HepG2 (cell line): ENCODE results near the gene CFAP92. TPM values are rescaled to one million over a fixed set of nuclear protein-coding genes. Genes with fewer than 3 reads are reported as not detected.

Experiments used
- ATAC-seq: fragments of 200-7000 bp; cut with Tn5 transposase; 3 replicates; pipeline ENCODE4 v1.9.1; 2020; ENCODE audit warnings: mild to moderate bottlenecking, moderate library complexity
- BruUV-seq: library from RNA; stranded (reverse); fragments of 400-500 nt; replicated peaks from 2 replicates; lab custom pipeline; 2021; lab: Mats Ljungman, UMichigan
- CTCF ChIA-PET: fragments of 300-600 bp; formaldehyde crosslinking; extraction: SDS; loops from one replicate; lab custom pipeline; 2021; ENCODE audit warnings: low total read pairs, inconsistent platforms, low intra/inter-chr PET ratio; lab: Yijun Ruan, JAX
- POLR2A ChIA-PET: fragments of 350-600 bp; sonication (Branson Sonifier 250); formaldehyde crosslinking; loops from one replicate; lab custom pipeline; 2020; ENCODE audit warnings: antibody characterized with exemption, inconsistent platforms; lab: Yijun Ruan, JAX
- DNase-seq: peaks from one replicate; pipeline ENCODE4 v3.0.0-alpha.2; 2015; ENCODE audit warnings: low spot score
- FAIRE-seq: peaks from 3 replicates; lab custom pipeline; 2011; peaks lifted over from hg19 to GRCh38; lab: Jason Lieb, UNC
- H2AFZ ChIP-seq: one replicate; pipeline ENCODE4 v1.6.1; 2011; ENCODE audit warnings: low read length, inconsistent platforms
- H3K27ac ChIP-seq: fragments of 300-600 bp; 3 replicates; pipeline ENCODE4 v1.8.0; 2011; ENCODE audit warnings: mixed run types, mild to moderate bottlenecking, mixed read lengths, low read length, inconsistent platforms; ENCODE audit not compliant: insufficient read depth; ENCODE audit errors: extremely low read length
- H3K27me3 ChIP-seq, 2 experiments: fragments of 200-600 bp in 1 of 2; 2 replicates in 1 of 2; 3 replicates in 1 of 2; pipeline versions ENCODE4 v1.6.0 to v1.8.0; 2011; ENCODE audit warnings: low read length in 2 of 2, mild to moderate bottlenecking in 2 of 2, moderate library complexity in 2 of 2, inconsistent platforms in 1 of 2; ENCODE audit not compliant: insufficient read depth in 2 of 2, control insufficient read depth in 1 of 2
- H3K36me3 ChIP-seq, 2 experiments: fragments of 200-600 bp in 1 of 2; replicated peaks in 1 of 2; 2 replicates in 1 of 2; 3 replicates in 1 of 2; pipeline versions ENCODE4 v1.5.1 to v1.8.0; 2011; ENCODE audit warnings: low read length in 2 of 2, inconsistent platforms in 1 of 2; ENCODE audit not compliant: insufficient read depth in 2 of 2, control insufficient read depth in 1 of 2
- H3K4me1 ChIP-seq: 2 replicates; pipeline ENCODE4 v1.5.1; 2012; ENCODE audit warnings: low read length, inconsistent platforms; ENCODE audit not compliant: insufficient read depth
- H3K4me2 ChIP-seq: 2 replicates; pipeline ENCODE4 v1.6.0; 2011; ENCODE audit warnings: low read depth, low read length, inconsistent platforms
- H3K4me3 ChIP-seq, 3 experiments: fragments of 200-600 bp in 1 of 3; sonication (generic), shearing (Covaris generic) in 1 of 3; replicated peaks in 1 of 3; 2 replicates each; pipeline ENCODE4 v1.5.1; 2011 to 2016; ENCODE audit warnings: low read length in 3 of 3, inconsistent platforms in 2 of 3, low read depth in 2 of 3, mild to moderate bottlenecking in 2 of 3, control low read depth in 1 of 3, mixed read lengths in 1 of 3; ENCODE audit not compliant: insufficient read depth in 1 of 3
- H3K79me2 ChIP-seq: one replicate; pipeline ENCODE4 v1.6.1; 2011; ENCODE audit warnings: low read length, inconsistent platforms; ENCODE audit not compliant: insufficient read depth
- H3K9ac ChIP-seq: 2 replicates; pipeline ENCODE4 v1.6.0; 2011; ENCODE audit warnings: mild to moderate bottlenecking, low read depth, low read length, inconsistent platforms; ENCODE audit not compliant: insufficient read depth
- H3K9me3 ChIP-seq: 2 replicates; pipeline ENCODE4 v1.5.1; 2012; ENCODE audit warnings: mild to moderate bottlenecking, low read length
- H4K20me1 ChIP-seq: 2 replicates; pipeline ENCODE4 v1.6.0; 2011; ENCODE audit warnings: inconsistent platforms, mild to moderate bottlenecking, low read length, moderate library complexity; ENCODE audit not compliant: insufficient read depth
- BORCS8-MEF2B ChIP-seq: sonication (generic); formaldehyde crosslinking; IDR thresholded peaks from 2 replicates; pipeline ENCODE4 v1.8.0; 2022; ENCODE audit warnings: mild to moderate bottlenecking, missing genetic modification reagents
- CHCHD3 ChIP-seq: sonication (generic); formaldehyde crosslinking; IDR thresholded peaks from 2 replicates; pipeline ENCODE4 v1.8.0; 2022; ENCODE audit warnings: mild to moderate bottlenecking, missing genetic modification reagents, moderate library complexity
- GATAD1 ChIP-seq: IDR thresholded peaks from 2 replicates; pipeline ENCODE4 v1.6.1; 2016; ENCODE audit warnings: missing genetic modification reagents, missing compliant biosample characterization
- GPBP1L1 ChIP-seq: sonication (generic); formaldehyde crosslinking; IDR thresholded peaks from 2 replicates; pipeline ENCODE4 v1.5.0; 2020; ENCODE audit warnings: mild to moderate bottlenecking, missing genetic modification reagents
- HOXA3 ChIP-seq: sonication (generic); formaldehyde crosslinking; IDR thresholded peaks from 2 replicates; pipeline ENCODE4 v1.5.0; 2020; ENCODE audit warnings: missing genetic modification reagents
- MEIS1 ChIP-seq: sonication (generic); formaldehyde crosslinking; IDR thresholded peaks from 2 replicates; pipeline ENCODE4 v1.9.0; 2021; ENCODE audit warnings: mild to moderate bottlenecking, missing genetic modification reagents, moderate library complexity, borderline replicate concordance
- MXD4 ChIP-seq: IDR thresholded peaks from 2 replicates; pipeline ENCODE4 v1.6.1; 2016; ENCODE audit warnings: mild to moderate bottlenecking, missing biosample characterization, missing genetic modification reagents
- MYC ChIP-seq: sonication (generic); formaldehyde crosslinking; IDR thresholded peaks from 2 replicates; pipeline ENCODE4 v1.9.0; 2021; ENCODE audit warnings: missing genetic modification reagents, borderline replicate concordance
- REST ChIP-seq, 2 experiments: IDR thresholded peaks; 2 replicates each; pipeline ENCODE4 v1.6.1; 2011 to 2012; ENCODE audit warnings: low read length in 2 of 2, borderline replicate concordance in 1 of 2, low read depth in 1 of 2, mild to moderate bottlenecking in 1 of 2, moderate library complexity in 1 of 2
- ZBTB1 ChIP-seq: sonication (generic); formaldehyde crosslinking; IDR thresholded peaks from 2 replicates; pipeline ENCODE4 v1.4.0; 2020; ENCODE audit warnings: missing genetic modification reagents, borderline replicate concordance
- ZNF121 ChIP-seq: sonication (generic); formaldehyde crosslinking; IDR thresholded peaks from 2 replicates; pipeline ENCODE4 v1.5.0; 2020; ENCODE audit warnings: mild to moderate bottlenecking, missing genetic modification reagents
- ZNF501 ChIP-seq: sonication (generic); formaldehyde crosslinking; IDR thresholded peaks from 2 replicates; pipeline ENCODE4 v1.5.1; 2020; ENCODE audit warnings: mild to moderate bottlenecking, moderate library complexity, missing genetic modification reagents
- ZNF564 ChIP-seq: sonication (generic); formaldehyde crosslinking; IDR thresholded peaks from 2 replicates; pipeline ENCODE4 v1.8.1; 2023; ENCODE audit warnings: mild to moderate bottlenecking, missing genetic modification reagents
- WGBS: methylation state at CpG from one replicate; pipeline ENCODE4 v1.1.6; 2017; ENCODE audit warnings: low lambda C conversion rate; 5-methylcytosine and 5-hydroxymethylcytosine counted together
- in situ Hi-C: cut with HindIII; loops from 2 replicates; pipeline ENCODE4 v1.10.0; 2017; ENCODE audit warnings: low pct_unique_long_range_greater_than_20kb; ENCODE audit not compliant: extremely low pct_ligation_motif_present
- intact Hi-C: fragments of 100-400 bp; cut with micrococcal nuclease; formaldehyde crosslinking; loops from one replicate; pipeline ENCODE4 v1.10.0; 2022; ENCODE audit not compliant: unreplicated experiment
- polyA plus RNA-seq, 8 experiments: library from polyadenylated mRNA; depleted of rRNA in 3 of 8; stranded (reverse) in 7 of 8; unstranded in 1 of 8; fragments of >200 nt; fragmentation: Illumina TruSeq in 4 of 8; extraction: Trizol in 4 of 8; gene quantifications; 2 replicates each; pipeline versions ENCODE4 v1.2.1 to v1.2.3, GENCODE V29; 2011 to 2016; ENCODE audit warnings: low read depth in 4 of 8, missing spikeins in 1 of 8, mixed read lengths in 1 of 8; ENCODE audit not compliant: insufficient read depth in 1 of 8
- total RNA-seq, 5 experiments: library from RNA; depleted of rRNA; stranded (reverse); fragments of >200 nt; fragmentation: Illumina TruSeq; extraction: Trizol; gene quantifications; 2 replicates each; pipeline ENCODE4 v1.2.3, GENCODE V29; 2016; ENCODE audit warnings: low read depth in 1 of 5
- TF ChIP-seq, protein P1 (sequence below), 2 experiments: fragments of 450-650 bp in 1 of 2; sonication (generic) in 1 of 2; formaldehyde crosslinking; IDR thresholded peaks; 2 replicates each; pipeline versions ENCODE4 v1.5.0 to v1.8.0; 2020 to 2022; ENCODE audit warnings: mild to moderate bottlenecking in 1 of 2, missing genetic modification reagents in 1 of 2

Gene CFAP92
- total and polyA plus RNA-seq, 2 of the 13 experiments (the other 11 are each of a cell fraction or from before 2014, with no cell fraction given) = 0.18 to 0.46 TPM

- no TSS peak for BruUV-seq
- DNase-seq (no peak), ATAC-seq (no peak), FAIRE-seq (no peak)
- H3K4me2 ChIP-seq = no peak overlapping the region
- no peaks in the 10 kb centered on the region for H3K36me3 ChIP-seq
- TF ChIP-seq BORCS8-MEF2B (CRISPR knock-in tag) (no peak), GATAD1 (no peak), ZNF121 (CRISPR knock-in tag) (no peak), MXD4 (CRISPR knock-in tag) (no peak), ZBTB1 (CRISPR knock-in tag) (no peak), ZNF564 (CRISPR knock-in tag) (no peak), ZNF501 (CRISPR knock-in tag) (no peak)
- TF ChIP-seq, all 625 proteins: peak for 0
- ChIA-PET POLR2A (no interaction called here), CTCF (no interaction called here)
- Histone ChIP-seq H3K9ac (no peak overlapping the region), H3K27ac (no peak overlapping the region), H4K20me1 (no peaks in the 10 kb centered on the region), H2AFZ (no peak overlapping the region), H3K79me2 (no peaks in the 10 kb centered on the region), H3K4me1 (0 out of 2 replicates have a peak, but pooled peaks cover 19% of the 10 kb centered on the region), H3K27me3 (peaks cover 1 to 16% of the 10 kb centered on the region in 2 experiments; a peak in 2 of 5 replicates), H3K9me3 (no peaks in the 10 kb centered on the region), H3K4me3 (no peak overlapping the region)
- in situ Hi-C loops = no loop called here
- intact Hi-C loops = no loop called here
- 60% methylated on average over 1 of the region's 2 CpGs for WGBS
These were observed 58.0 kb downstream of the CFAP92 start for GRCh38 chr3:128935922-128936321.

GRCh38 chr3:128933922-128934253 is 60.0 kb downstream of the CFAP92 start:
- intact Hi-C loops = no loop called here
- POLR2A ChIA-PET = no interaction called here
- Histone ChIP-seq H3K27ac (no peak overlapping the region), H3K9me3 (no peaks in the 10 kb centered on the region), H4K20me1 (no peaks in the 10 kb centered on the region), H3K9ac (no peak overlapping the region), H3K79me2 (no peaks in the 10 kb centered on the region), H3K4me1 (0 out of 2 replicates have a peak, but pooled peaks cover 19% of the 10 kb centered on the region), H2AFZ (no peak overlapping the region), H3K4me3 (no peak overlapping the region), H3K36me3 (no peaks in the 10 kb centered on the region), H3K4me2 (no peak overlapping the region), H3K27me3 (peaks cover 1 to 16% of the 10 kb centered on the region in 2 experiments; a peak in 2 of 5 replicates)
- no peak for ATAC-seq
- BruUV-seq = no TSS peak
- no peak for DNase-seq
- CTCF ChIA-PET = no interaction called here
- in situ Hi-C loops = no loop called here
- 80% methylated on average over 1 of the region's 2 CpGs for WGBS
- FAIRE-seq = no peak
- TF ChIP-seq CHCHD3 (CRISPR knock-in tag) (no peak), HOXA3 (CRISPR knock-in tag) (no peak), GPBP1L1 (CRISPR knock-in tag) (no peak), MYC (CRISPR knock-in tag) (no peak), REST (IDR thresholded peaks at IDR 0.05; ENCODE audit: borderline replicate concordance in 1 of 2, low read depth in 1 of 2, low read length in 2 of 2) (no peak), MEIS1 (no peak)
- TF ChIP-seq, protein P1, sequence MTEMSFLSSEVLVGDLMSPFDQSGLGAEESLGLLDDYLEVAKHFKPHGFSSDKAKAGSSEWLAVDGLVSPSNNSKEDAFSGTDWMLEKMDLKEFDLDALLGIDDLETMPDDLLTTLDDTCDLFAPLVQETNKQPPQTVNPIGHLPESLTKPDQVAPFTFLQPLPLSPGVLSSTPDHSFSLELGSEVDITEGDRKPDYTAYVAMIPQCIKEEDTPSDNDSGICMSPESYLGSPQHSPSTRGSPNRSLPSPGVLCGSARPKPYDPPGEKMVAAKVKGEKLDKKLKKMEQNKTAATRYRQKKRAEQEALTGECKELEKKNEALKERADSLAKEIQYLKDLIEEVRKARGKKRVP (CRISPR knock-in tag; IDR thresholded peaks at IDR 0.05) = no peak
